HAP-1 (cell line): ENCODE results near the gene ZBTB7C.

Experiments
- DNase-seq, 2 experiments: peaks; one replicate each; pipeline ENCODE4 v3.0.0-alpha.2; 2016 to 2020; ENCODE audit warnings: low spot score in 2 of 2
- H3K27me3 ChIP-seq: fragments of 250-450 bp; sonication (Bioruptor Pico); 2 replicates; pipeline ENCODE4 v1.5.1; 2020; ENCODE audit warnings: low read depth, mild to moderate bottlenecking, moderate library complexity
- H3K36me3 ChIP-seq: fragments of 250-450 bp; sonication (Bioruptor Pico); replicated peaks from 2 replicates; pipeline ENCODE4 v1.5.1; 2020; ENCODE audit warnings: mild to moderate bottlenecking
- H3K4me1 ChIP-seq: fragments of 250-450 bp; sonication (Bioruptor Pico); 2 replicates; pipeline ENCODE4 v1.5.1; 2020; ENCODE audit warnings: mild to moderate bottlenecking
- H3K4me3 ChIP-seq: fragments of 250-450 bp; sonication (Bioruptor Pico); 2 replicates; pipeline ENCODE4 v1.5.1; 2020; ENCODE audit warnings: mild to moderate bottlenecking, moderate library complexity
- H3K9me3 ChIP-seq: fragments of 250-450 bp; sonication (Bioruptor Pico); 2 replicates; pipeline ENCODE4 v1.5.1; 2020; ENCODE audit warnings: mild to moderate bottlenecking, moderate library complexity
- in situ Hi-C: fragments of 300-500 bp; cut with MboI; formaldehyde crosslinking; loops from 3 replicates; pipeline ENCODE4 v1.14.3; 2020; ENCODE audit warnings: low sequenced_read_pairs, inconsistent platforms, mixed read lengths

ZBTB7C gene

DNA sequence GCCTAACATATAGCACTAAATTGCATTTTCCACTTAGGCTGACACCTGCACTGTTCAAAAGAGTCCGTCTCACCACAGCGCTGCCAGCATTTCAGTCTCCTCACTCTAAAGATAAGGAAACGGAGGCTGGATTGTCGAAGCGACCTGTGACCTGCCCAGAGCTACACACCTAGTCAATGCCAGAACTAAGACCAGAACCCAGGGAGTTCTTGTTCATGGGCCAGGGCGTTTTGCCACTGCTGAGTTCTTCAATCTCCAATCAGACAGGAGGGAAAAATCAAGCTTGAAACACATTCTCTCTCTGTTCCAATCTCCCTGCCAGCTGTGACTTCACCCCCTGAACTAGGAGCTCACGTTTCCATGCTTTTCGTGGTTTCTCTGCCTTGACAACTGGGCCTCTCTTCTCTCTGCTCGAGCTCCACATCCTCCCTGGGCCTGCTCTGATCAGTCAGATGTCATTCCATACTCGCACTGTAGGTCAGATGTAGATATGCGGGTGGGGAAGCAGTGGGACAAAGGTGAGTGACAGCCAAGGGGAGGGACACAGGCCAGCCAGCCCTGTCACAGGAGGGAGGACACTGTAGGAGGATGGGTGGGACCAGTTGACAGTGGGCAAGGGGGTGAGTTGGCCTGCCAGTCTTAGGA is 257.6 kb downstream of the ZBTB7C start:
- DNase-seq = no peak
- no peak overlapping the region for H3K4me3 ChIP-seq
- H3K27me3 ChIP-seq = 0 out of 2 replicates have a peak, but pooled peaks cover 3% of the 10 kb centered on the region
- in situ Hi-C loops = no loop called here
- no peaks in the 10 kb centered on the region for H3K9me3 ChIP-seq
- H3K4me1 ChIP-seq = no peaks in the 10 kb centered on the region
- no peaks in the 10 kb centered on the region for H3K36me3 ChIP-seq

DNA sequence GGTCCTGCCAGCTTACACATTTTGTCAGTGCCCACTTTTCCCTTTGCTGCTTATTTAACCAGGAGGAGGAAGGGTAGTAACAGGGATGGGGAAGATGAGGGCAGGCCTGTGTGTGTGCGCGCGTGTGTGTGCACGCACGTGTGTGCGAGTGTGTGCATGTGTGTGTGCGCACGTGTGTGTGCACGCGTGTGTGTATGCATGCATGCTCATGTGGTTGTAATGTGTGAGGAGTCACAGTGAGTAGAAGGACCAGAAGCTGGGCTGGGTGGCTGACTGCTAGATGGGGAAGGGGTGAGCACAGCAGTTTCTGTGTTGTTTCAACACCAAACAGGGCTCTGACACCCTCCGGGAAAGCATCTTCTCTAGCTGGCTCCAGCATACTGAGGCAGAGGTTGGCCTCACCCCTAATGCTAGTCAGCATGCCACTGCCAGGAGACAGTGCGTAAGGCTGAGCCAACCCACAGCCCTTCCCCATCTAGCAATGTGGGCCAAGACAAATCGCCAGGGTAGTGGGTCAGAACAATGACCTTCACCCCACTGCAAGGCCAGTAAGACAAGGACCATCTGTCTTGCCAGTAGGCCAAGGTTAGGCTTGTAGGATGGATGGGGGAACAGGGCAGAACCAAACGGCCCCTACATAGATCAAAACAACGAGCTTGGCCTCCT is 260.0 kb downstream of the ZBTB7C start:
- Histone ChIP-seq H3K27me3 (no peaks in the 10 kb centered on the region), H3K4me3 (no peak overlapping the region), H3K36me3 (no peaks in the 10 kb centered on the region), H3K9me3 (no peaks in the 10 kb centered on the region), H3K4me1 (no peaks in the 10 kb centered on the region)
- in situ Hi-C loops = no loop called here
- DNase-seq = no peak

DNA sequence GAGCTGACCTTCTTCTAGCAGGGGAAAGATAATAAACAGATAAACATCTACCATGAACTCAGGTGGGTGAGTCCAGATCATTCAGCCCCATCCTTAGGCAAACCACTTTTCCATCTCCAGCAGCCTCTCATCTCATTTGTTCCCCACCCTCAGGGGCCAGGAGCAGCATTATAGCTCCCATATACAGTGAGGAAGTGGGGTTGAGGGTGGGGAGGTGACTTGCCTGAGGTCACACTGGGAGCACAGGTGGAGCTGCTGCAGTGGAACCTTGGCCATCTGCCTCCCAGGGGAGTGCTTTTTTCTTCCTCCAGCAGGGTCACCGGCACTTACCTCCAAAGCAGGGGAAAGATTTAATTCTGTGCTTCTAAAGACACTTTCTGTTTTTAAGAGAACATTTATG is 266.2 kb downstream of the ZBTB7C start:
- in situ Hi-C loops = no loop called here
- Histone ChIP-seq H3K36me3 (no peaks in the 10 kb centered on the region), H3K27me3 (peaks cover 7% of the 10 kb centered on the region), H3K9me3 (no peaks in the 10 kb centered on the region), H3K4me3 (no peak overlapping the region), H3K4me1 (no peaks in the 10 kb centered on the region)
- no peak for DNase-seq

DNA sequence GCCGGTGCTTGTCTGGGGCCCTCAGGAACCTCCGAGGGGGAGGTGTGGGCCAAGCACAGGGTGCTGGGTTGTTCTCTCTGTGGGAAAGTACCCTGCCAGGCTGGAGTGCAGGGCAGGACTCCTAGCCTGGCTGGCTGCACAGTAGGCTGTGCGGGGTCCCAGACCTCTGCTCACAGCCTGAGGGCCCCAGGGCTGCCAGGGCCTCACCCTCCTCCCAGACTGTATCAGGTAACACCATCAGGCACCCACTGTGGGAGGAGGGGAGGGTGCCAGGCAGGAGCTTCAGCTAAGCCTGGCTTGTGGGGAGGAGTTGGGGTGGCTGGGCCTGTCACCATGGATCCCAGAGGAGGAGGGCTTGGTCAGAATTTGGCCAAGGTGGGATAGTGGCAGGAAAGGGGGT is 266.8 kb downstream of the ZBTB7C start:
- H3K27me3 ChIP-seq = peaks cover 14% of the 10 kb centered on the region
- in situ Hi-C loops = no loop called here
- no peaks in the 10 kb centered on the region for H3K36me3 ChIP-seq
- H3K4me1 ChIP-seq = no peaks in the 10 kb centered on the region
- H3K9me3 ChIP-seq = no peaks in the 10 kb centered on the region
- no peak overlapping the region for H3K4me3 ChIP-seq
- no peak for DNase-seq

DNA sequence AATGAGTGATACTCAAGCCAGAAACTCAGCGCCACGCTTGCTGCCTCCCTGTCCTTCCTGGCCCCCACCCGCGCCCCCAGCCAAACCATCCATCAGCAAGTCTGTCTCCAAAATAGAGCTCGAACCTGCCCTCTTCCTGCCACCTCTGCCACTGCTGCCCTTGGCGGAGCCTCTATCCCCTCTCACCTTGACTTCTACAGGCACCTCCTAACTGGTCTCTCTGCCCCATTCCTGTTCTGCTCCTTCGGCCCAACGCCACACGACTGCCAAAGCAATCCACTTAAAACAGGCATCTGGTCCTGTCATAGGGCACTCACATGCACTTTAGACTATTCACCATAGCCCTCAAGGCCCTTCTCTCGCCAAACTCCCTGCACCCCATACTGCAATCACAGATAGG is 268.5 kb downstream of the ZBTB7C start:
- H3K36me3 ChIP-seq = no peaks in the 10 kb centered on the region
- H3K27me3 ChIP-seq = peaks cover 30% of the 10 kb centered on the region
- H3K4me1 ChIP-seq = no peaks in the 10 kb centered on the region
- H3K4me3 ChIP-seq = no peak overlapping the region
- no peaks in the 10 kb centered on the region for H3K9me3 ChIP-seq
- in situ Hi-C loops = no loop called here
- no peak for DNase-seq

DNA sequence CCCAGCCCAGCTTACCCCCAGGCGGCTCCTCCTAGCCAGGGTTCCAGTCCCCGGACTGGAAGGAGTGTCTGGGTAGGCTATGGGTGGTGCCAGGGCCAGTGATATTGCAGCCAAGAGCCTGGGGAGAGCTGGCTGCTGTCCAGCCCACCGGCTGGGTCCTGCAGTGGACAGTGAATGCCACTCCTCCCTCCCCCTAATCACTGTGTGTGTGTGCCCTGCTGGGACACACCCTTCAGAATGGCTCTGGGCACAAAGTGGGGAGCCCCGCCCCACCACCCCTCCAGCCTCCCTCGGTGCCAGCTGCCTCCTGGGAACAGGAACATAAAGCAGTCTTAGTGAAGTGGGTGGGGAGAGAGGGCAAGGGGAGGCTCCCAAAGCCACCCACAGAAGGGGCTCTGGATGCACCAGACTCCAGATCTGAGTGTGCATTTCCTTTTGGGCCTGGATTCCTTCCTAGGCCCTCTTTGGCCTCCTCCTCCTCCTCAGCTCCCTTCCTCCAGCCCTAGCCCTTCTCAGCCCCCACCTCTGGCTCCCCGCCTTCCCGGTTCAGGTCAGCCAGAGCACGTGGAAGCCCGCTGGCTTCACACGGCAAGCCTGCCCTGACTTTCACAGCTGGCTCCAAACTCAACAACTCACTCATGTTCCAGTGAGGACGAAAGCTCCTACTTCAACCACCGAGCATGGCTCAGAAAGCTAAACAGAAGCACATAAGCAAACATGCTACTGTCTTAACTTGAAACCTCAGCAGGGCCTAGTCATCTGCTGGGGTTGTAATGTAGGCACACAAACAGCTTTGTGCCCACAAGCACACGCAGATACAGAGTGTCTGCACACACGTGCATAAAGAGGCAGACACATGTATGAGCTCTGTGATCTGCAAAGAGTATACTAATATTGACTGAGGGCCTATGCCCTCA is 269.5 kb downstream of the ZBTB7C start:
- Histone ChIP-seq H3K4me1 (no peaks in the 10 kb centered on the region), H3K36me3 (no peaks in the 10 kb centered on the region), H3K4me3 (no peak overlapping the region), H3K27me3 (peaks cover 40% of the 10 kb centered on the region), H3K9me3 (no peaks in the 10 kb centered on the region)
- in situ Hi-C loops = no loop called here
- DNase-seq = no peak

DNA sequence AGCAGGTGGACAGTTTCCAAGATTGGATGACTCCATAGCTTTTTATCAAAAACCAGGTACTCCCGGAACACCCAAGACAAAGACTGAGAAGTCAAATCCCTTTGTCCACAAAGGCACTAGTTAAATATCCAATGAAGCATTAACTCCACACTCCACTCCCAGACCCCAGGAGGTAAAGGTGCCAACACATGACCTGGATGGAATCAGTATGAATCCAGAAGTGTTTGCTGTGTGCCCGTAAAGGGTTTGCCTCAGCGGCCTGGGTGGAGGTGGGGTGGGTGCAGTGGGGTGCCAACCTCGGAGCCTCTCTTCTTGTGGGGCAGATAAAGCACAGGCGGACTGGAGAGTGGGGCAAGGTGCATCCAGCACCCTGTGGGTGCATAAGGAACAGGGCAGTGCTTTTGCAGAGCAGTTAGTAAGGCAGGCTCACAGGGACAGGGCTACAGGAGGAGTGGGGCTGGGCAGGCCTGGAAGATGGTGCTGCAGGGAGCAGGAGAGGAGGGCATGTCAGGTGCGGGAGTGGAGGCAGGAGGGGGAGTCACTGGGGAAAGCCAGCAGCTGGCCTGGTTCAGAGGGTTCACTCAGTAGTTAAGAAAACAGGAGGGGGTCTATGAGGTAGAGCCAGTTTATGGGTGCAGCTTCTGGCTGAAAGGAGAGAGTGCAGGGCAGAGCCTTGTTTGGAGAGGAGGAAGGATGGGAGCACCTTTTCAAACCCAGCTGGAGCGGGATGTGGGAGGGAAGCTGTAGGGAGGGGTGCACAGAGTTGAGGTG is 270.3 kb downstream of the ZBTB7C start:
- no peak for DNase-seq
- Histone ChIP-seq H3K4me1 (no peaks in the 10 kb centered on the region), H3K27me3 (peaks cover 47% of the 10 kb centered on the region), H3K9me3 (no peaks in the 10 kb centered on the region), H3K36me3 (no peaks in the 10 kb centered on the region), H3K4me3 (no peak overlapping the region)
- in situ Hi-C loops = no loop called here

DNA sequence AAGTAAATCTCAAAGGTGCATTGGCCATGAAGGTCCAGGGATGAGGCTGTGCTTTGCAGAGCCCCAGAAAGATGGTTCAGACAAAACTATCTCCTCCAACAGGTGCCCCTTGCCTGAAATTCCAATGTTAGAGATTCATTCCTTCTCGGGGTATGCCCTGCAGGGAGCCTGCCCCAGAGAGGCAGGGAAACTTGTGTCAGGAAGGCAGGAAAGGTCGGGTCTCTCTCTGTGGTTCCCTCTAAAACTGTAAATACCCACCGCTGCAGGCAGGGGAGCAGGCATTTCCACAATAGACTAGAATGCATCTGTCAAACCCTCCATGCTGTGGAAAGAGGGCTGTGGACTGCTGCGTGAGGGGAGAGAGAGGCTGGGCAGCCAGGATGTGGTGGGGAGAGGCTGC is 271.0 kb downstream of the ZBTB7C start:
- Histone ChIP-seq H3K4me1 (no peaks in the 10 kb centered on the region), H3K9me3 (no peaks in the 10 kb centered on the region), H3K36me3 (no peaks in the 10 kb centered on the region), H3K4me3 (no peak overlapping the region), H3K27me3 (peaks cover 47% of the 10 kb centered on the region)
- in situ Hi-C loops = no loop called here
- DNase-seq = no peak

DNA sequence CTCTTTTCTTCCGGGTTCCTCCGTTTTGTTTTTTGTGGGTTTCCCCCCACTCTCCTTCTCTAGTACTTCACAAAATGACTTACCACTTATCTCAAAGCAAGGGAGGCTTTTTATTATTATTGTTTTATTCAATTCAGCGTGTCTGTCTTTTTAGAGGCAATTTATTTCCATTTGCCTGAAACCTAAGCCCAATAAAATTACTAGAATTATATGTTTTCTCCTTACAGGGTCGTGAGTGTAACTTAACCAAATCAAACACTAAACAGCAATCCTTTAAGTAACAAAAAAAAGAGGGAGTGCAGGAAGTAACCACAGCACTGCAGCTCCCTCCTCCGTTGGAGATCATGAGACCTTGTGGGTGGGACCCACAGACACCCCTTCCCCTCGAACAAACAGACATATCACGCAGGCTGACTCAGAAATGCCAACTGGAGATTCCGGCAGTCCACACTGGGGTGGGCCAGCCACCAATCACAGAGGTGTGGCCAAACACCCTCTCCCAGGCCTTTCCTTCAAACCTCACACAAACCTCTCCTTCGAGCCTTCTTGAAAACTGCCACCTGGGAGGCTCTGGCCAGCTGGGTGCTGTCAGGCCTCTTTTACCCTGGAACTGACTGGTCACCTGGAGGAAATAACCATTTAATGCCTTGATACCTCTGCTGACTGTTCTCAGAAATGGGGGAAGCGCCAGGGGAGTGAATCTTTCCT is 271.7 kb downstream of the ZBTB7C start:
- DNase-seq = no peak
- Histone ChIP-seq H3K27me3 (peaks cover 47% of the 10 kb centered on the region), H3K36me3 (no peaks in the 10 kb centered on the region), H3K9me3 (no peaks in the 10 kb centered on the region), H3K4me3 (no peak overlapping the region), H3K4me1 (no peaks in the 10 kb centered on the region)
- in situ Hi-C loops = no loop called here

DNA sequence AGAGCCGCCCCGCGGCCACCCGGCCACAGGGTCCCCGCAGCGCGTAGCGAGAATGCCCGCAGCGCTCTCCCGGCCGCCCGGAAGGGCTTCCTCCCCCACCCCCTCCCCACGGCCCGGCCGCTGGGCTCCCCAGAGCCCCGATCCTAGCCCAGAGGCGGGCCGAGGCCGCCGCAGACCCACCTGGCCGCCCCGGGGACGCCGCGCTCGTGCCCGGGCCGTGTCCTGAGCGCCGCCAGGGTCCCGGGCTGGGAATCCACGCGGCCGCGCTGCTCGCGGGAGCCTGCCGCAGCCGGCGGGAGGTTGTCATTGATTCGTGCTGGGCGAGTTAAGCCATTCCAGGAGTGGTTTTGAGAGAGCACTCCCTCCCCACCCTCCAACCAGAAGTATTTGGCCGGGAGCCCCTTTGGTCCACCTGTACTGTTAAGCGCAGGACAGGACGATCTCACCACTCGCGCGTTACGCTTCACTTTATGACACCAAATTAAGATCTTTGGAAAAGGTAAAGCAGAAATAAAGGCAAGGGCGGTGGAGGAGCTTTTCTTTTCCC is 272.3 kb downstream of the ZBTB7C start:
- DNase-seq = no peak
- no peaks in the 10 kb centered on the region for H3K36me3 ChIP-seq
- peak overlapping the region; percentile 16; the same call in 1 of the 2 replicates for H3K4me3 ChIP-seq
- no peaks in the 10 kb centered on the region for H3K4me1 ChIP-seq
- peaks cover 47% of the 10 kb centered on the region for H3K27me3 ChIP-seq
- H3K9me3 ChIP-seq = no peaks in the 10 kb centered on the region
- in situ Hi-C loops = no loop called here

DNA sequence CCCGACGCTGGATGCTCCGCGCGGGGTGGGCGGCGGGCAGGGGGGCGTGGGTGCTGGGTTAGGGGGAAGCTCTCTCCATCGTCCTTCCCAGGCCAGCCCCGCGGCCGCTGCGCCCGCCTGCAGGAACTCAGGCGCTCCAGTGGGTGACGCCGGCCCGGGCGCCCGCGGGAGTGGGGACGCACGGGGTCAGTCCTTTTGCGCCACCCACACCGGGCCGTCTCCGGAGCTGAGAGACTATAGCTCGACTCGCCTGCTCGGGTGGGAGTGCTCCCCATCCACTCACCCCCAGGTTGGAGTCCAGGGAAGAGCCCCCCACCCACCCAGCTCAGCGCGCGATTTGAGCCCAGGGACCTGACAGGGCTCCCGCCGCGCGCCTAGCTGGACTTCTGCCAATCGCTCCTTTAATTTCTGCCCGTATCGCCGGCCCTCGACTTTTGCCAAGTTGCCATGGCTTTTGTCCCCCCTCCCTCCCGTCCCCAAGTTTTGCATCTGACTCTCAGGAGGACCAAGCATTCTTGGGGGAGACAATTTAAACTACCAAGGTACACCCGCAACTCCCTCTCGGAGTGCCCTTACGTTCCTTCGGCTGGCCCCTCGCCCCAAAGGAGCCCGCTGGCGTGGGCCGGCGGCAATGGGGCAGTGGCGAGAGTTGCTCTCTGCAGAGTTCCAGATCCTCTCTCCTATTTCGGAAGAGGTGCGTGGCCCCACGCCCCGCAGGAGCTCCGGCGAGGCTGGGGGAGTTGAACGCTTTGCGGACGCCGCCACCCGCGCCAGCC is 272.9 kb downstream of the ZBTB7C start:
- peak overlapping the region; percentile 16 for H3K4me3 ChIP-seq
- H3K36me3 ChIP-seq = no peaks in the 10 kb centered on the region
- no peaks in the 10 kb centered on the region for H3K4me1 ChIP-seq
- peaks cover 47% of the 10 kb centered on the region for H3K27me3 ChIP-seq
- no peaks in the 10 kb centered on the region for H3K9me3 ChIP-seq
- in situ Hi-C loops = no loop called here
- peak in 1 of 2 experiments; percentile 28 for DNase-seq

DNA sequence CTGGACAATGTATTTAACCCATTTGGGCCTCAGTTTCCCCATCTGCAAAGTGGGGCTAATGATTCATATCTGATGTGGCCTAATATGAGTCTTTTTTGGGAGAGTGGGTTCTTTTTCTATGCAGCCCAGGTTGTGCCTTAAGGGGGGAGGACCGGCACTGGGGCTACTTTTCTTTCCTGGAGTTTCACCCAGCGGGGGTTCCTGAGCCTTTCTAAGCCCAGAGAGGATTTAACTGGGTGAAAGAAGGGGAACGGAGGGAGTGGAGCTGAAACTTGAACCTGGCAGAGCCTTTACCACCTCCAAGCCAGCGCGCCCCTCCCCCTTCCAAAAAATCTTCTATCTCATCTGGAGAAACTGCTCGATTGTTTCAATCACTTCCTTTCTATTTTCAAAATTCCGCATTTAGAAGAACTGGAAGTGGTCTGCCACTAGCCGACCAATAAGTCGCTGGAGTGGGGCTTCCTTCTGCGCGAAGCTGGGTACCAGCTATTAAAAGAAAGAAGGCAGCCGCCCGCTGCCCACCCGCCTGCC is 273.7 kb downstream of the ZBTB7C start:
- in situ Hi-C loops = no loop called here
- DNase-seq = no peak
- no peaks in the 10 kb centered on the region for H3K9me3 ChIP-seq
- H3K4me1 ChIP-seq = no peaks in the 10 kb centered on the region
- peaks cover 47% of the 10 kb centered on the region for H3K27me3 ChIP-seq
- peak overlapping the region; percentile 16 for H3K4me3 ChIP-seq
- no peaks in the 10 kb centered on the region for H3K36me3 ChIP-seq
